Ishikawa (cell line): ENCODE results near the gene ACTRT2.

ENCODE experiments used
- CEBPB ChIP-seq: IDR thresholded peaks from 2 replicates; pipeline ENCODE4 v1.6.1; 2012
- CREB1 ChIP-seq: IDR thresholded peaks from 2 replicates; pipeline ENCODE4 v1.6.1; 2012; ENCODE audit warnings: low read depth
- EP300 ChIP-seq: IDR thresholded peaks from 2 replicates; pipeline ENCODE4 v1.6.1; 2012; ENCODE audit warnings: borderline replicate concordance
- FOXM1 ChIP-seq: IDR thresholded peaks from 2 replicates; pipeline ENCODE4 v1.6.1; 2012; ENCODE audit warnings: low read depth, borderline replicate concordance
- RAD21 ChIP-seq: IDR thresholded peaks from 2 replicates; pipeline ENCODE4 v1.6.1; 2012; ENCODE audit warnings: low read depth
- REST ChIP-seq: IDR thresholded peaks from 2 replicates; pipeline ENCODE4 v1.6.1; 2012; ENCODE audit warnings: low read depth, mild to moderate bottlenecking
- TAF1 ChIP-seq: IDR thresholded peaks from 2 replicates; pipeline ENCODE4 v1.6.1; 2012; ENCODE audit warnings: low read depth, mild to moderate bottlenecking
- TCF12 ChIP-seq: IDR thresholded peaks from 2 replicates; pipeline ENCODE4 v1.6.1; 2012; ENCODE audit warnings: low read depth
- YY1 ChIP-seq: IDR thresholded peaks from 2 replicates; pipeline ENCODE4 v1.6.1; 2012; ENCODE audit warnings: low read depth

GRCh38 chr1:2983706-2984398 is 37.4 kb upstream of the ACTRT2 start:
- no peak for TF ChIP-seq FOXM1
- TF ChIP-seq YY1, result no peak
- no peak for TF ChIP-seq CEBPB
- TF ChIP-seq EP300, result no peak
- no peak for TF ChIP-seq REST
- no peak for TF ChIP-seq TAF1
- TF ChIP-seq RAD21, result no peak
- TF ChIP-seq CREB1, result no peak
- no peak for TF ChIP-seq TCF12
